ENCODE measurements around the gene BTF3L4.
"Not testable (repeated sequence)": the region's sequence is repeated elsewhere in the genome, so short reads cannot be mapped to it uniquely, and the experiment has no call there.

The BTF3L4 gene

DNA sequence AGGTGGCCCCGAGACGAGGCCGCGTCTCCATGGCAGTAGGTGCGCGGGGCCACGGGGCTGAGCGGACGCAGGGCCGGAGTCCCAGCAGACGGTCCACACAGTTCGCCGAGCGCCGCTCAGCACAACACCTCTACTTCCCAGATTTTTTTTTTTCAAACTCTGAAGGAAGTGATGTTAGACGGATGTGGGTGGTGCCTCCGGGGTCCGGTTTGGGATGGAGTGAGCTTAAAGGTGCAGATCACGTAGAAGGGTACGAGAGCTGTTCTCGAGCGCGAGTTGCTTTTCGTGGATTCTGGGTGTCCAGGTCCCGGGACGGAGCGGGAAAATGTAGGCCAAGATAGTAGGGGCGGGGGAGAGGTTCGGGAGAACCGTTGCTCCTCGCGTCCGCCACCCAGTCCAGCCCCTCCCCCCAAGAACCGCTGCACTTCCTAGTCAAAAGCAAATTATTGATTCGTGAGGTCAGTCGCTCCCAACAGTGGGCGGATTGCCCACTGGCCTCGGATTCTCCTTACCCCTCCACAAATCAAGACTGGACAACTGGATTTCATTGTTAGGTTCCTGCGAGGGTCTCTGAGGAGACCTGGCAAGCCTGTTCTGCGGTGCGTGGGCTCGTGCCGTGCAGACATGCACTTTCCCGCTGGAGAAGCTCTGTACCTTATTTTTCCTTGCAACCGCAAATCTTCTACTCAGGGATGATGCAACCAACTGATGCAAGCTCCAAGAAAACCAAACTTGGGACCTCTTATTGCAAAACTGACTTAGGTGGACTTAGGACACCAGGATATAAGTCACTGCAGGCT, 829 bp upstream of the BTF3L4 start, which contains the start of gene TXNDC12:
TXNDC12 (minus strand) TSS at position 126 of the 800 bp plus-strand sequence; CDS start at position 31, 95 bp downstream.
- peak; percentile 74 for DNase-seq (ENCODE audit: low read depth)

DNA sequence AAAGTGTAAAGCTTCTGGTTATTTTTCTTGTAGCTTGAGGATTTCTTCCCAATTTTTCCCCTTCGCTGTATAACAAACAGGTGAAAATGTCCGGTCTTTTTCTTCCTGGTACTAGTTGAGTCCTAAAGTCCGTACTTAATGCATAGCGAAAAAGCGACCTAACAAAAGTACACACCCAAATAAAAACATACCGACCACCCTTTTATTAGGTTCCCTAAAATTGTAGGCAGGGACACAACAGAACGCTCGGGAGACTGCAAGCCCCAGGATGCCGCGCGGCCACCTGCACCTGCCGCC, 281 bp upstream of the BTF3L4 start:
- DNase-seq (ENCODE audit: low read depth), result no peak

DNA sequence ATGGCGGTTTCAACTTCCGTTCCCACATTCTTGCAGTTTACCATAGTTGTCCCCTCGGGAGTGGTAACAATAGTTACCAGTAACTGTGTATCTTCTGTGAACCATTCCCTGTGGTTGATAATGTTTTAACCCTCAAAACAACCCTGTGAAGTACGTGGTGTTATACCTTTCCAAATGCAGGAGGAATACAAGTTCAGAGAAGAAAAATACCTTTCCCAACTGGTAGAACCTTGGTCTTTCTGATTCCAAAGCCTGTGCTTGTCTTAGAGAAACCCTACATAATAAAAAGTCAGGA, 789 bp downstream of the BTF3L4 start:
- no peak for DNase-seq (ENCODE audit: low read depth)

- DNase-seq (ENCODE audit: low read depth), result no peak
Measured at GRCh38 chr1:52057255-52057654, 1.2 kb downstream of the BTF3L4 start.

DNA sequence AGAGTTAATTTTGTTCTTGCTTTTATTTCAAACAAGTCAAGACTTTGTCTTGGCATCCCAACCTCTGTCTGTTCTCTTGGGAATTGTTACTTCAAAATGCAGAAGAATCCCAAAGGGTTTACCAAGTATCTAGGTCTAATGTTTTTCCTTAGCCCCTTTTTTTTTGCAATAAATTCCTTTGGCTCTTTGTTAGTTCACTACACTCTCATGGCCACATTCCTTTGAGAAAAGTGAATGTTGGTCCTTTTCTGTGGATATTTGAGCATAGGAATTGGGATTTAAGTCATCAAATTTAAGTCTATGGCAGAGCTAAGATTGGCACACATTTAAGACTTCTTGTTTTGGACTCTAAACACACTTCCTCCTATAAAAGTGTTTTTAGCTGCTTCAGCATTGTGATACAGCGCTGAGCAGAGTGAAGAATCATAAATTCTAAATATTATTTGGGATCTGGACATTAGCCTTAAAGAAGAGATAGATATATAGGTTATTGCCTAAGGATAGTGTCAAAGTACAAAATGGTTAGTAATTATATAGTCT, 1.9 kb downstream of the BTF3L4 start:
- no peak for DNase-seq (ENCODE audit: low read depth)

GRCh38 chr1:52059321-52059720, 3.2 kb downstream of the BTF3L4 start:
- peak; percentile 36 for DNase-seq (ENCODE audit: low read depth)

- DNase-seq (ENCODE audit: low read depth), result no peak
Measured at GRCh38 chr1:52059888-52060287, 3.8 kb downstream of the BTF3L4 start.

DNA sequence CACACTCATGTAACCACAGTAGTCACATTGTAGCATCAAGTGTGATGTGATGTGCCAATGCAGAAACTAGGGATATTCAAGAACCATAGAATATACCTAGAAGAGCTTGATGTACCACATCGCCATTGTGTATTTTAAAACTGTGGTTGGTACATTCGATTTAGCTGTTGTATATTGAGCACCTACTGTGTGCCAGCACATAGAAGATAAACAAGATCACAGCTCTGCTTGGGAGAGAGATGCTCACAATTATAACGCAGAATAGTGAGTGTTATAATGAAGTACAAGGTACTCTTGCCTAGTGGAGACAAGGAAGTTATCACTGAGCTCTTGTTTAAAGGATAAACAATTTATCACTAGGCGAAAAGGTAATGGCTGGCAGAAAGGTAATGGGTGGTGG, 4.7 kb downstream of the BTF3L4 start:
- no peak for DNase-seq (ENCODE audit: low read depth)

GRCh38 chr1:52063192-52063591, 7.1 kb downstream of the BTF3L4 start:
- DNase-seq (ENCODE audit: low read depth), result no peak

- no peak for DNase-seq (ENCODE audit: low read depth)
Measured at GRCh38 chr1:52070704-52071103, 14.6 kb downstream of the BTF3L4 start.

- DNase-seq (ENCODE audit: low read depth), result no peak
Measured at GRCh38 chr1:52072291-52072690, 16.2 kb downstream of the BTF3L4 start.

DNA sequence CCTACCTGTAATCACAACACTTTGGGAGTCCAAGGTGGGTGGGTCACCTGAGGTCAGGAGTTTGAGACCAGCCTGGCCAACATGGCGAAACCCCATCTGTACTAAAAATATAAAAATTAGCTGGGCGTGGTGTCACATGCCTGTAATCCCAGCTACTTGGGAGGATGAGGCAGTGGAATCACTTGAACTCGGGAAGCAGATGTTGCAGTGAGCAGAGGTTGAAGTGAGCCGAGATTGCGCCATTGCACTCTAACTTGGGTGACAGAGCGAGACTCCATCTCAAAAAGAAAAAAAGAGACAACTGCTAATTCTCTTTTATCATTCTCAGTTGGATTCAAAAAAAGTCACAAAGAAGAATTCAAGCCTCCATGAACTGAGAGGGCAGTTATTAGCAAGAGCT, 21.2 kb downstream of the BTF3L4 start:
- DNase-seq (ENCODE audit: low read depth), result not testable (repeated sequence)

GRCh38 chr1:52080014-52080415, 23.9 kb downstream of the BTF3L4 start:
- no peak for DNase-seq (ENCODE audit: low read depth)

DNA sequence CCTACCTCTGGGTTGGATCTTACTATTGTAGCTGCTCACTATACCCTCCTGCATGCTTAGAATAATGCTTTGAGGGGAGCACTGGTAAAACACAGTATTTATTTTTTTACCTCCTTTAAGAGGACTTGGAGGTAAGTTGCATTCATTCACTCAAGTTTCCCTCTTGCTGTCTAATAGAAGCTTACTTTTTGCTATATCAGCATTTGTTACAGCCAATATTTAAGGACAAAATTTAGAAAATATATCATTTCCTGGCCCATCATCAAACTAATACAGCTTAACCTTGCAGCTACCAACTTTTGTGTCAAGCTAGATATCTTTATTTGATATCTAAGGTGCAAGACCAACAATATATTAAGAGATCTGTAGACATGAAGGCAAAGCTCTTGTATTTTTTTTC, 31.8 kb downstream of the BTF3L4 start:
- DNase-seq (ENCODE audit: low read depth), result not testable (repeated sequence)

DNA sequence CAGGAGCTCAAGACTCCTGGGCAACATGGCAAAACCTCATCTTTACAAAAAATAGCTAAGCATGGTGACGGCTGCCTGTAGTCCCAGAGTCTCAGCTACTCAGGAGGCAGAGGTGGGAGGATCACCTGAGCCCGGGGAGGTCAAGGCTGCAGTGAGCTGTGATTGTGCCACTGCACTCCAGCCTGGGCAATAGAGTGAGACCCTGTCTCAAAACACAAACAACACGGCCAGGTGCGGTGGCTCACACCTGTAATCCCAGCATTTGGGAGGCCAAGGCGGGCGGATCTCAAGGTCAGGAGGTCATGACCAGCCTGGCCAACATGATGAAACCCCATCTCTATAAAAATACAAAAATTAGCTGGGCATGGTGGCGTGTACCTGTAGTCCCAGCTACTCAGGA, 38.2 kb downstream of the BTF3L4 start:
- not testable (repeated sequence) for DNase-seq (ENCODE audit: low read depth)

DNA sequence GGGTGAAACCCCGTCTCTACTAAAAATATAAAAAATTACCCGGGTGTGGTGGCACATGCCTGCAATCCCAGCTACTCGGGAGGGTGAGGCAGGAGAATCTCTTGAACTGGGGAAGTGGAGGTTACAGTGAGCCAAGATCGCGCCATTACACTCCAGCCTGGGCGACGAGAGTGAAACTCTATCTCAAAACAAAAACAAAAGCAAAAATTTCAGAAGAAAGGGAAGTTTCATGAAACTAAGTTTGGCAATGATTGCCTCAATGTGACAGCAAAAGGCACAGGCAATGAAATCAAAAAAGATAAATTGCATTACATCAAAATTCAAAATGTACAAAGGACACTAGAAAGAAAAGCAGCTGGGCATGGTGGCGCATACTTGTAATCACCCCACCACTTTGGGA, 40.1 kb downstream of the BTF3L4 start:
- DNase-seq (ENCODE audit: low read depth), result no peak

DNA sequence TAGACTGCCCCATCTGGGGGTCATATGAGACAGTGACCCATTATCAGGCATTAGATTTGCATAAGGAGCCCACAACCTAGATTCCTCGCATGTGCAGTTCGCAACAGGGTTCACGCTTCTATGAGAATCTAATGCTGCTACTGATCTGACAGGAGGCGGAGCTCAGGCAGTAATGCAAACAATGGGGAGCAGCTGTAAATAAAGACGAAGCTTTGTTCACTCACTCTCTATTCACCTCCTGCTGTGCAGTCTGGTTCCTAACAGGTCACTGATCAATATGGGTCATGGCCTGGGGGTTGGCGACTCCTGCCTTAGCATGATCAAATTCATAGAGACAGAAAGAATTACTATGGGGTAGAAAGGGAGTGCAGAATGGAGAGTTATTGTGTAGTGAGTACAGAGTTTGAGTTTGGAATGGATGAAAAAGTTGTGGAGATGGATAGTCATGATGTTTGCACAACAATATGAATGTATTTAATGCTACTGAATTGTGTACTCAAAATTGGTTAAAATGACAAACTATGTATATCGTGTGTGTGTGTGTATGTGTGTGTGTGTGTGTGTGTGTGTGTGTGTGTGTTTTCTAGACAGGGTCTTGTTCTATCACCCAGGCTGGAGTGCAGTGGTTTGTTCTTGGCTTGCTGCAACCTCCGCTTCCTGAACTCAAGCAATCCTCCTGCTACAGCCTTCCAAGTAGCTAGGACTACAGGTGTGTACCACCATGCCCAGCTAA, 42.2 kb downstream of the BTF3L4 start:
- DNase-seq (ENCODE audit: low read depth), result no peak

DNA sequence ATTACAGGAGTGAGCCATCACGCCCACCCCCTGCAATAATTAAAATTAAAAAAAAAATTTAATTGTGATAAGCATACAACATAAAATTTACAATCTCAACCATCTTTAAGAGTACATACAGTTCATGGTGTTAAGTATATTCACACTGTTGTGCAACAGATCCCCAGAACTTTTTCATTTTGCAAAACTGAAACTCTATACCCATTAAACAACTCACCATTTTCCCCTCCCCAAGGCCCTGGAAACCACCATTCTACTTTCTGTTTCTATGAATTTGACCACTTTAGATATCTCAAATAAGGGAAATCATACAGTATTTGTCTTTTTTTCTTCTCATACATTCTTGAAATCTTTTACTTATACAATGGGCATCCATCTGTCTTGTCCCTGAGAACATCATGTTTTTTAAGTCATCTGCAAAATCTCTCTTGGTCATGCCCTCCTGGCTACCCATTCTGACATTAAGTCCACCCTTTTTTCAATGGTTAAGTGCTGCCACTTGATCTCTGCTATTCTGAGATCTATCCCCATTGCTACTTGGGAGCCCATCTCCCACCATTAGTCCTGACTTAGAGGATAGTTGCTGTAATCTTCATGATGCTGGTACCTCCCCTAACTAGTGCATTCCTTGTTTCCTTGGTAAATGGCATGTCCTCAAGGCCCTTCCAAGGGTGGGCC, 46.4 kb downstream of the BTF3L4 start:
- no peak for DNase-seq (ENCODE audit: low read depth)

DNA sequence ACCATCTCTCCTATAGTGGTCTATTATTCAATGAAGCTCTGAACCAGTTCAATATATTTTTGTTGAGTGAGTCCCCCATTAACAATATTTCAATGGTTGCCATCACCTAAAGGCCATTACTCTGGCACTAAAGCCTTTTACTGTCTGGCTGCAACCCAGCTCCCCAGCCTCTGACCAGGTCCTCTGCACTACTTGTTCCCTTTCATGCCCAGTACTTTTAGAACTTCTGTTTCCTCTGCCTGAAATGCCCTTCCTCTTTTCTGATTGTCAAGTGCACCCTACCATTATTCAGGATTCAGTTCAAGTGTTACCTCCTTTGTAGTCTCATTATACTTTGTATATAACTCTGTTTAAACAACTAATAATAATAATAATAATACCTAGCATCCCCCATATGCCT, 55.4 kb downstream of the BTF3L4 start:
- no peak for DNase-seq (ENCODE audit: low read depth)

- no peak for DNase-seq (ENCODE audit: low read depth)
Measured at GRCh38 chr1:52112489-52112888, 56.4 kb downstream of the BTF3L4 start.

DNA sequence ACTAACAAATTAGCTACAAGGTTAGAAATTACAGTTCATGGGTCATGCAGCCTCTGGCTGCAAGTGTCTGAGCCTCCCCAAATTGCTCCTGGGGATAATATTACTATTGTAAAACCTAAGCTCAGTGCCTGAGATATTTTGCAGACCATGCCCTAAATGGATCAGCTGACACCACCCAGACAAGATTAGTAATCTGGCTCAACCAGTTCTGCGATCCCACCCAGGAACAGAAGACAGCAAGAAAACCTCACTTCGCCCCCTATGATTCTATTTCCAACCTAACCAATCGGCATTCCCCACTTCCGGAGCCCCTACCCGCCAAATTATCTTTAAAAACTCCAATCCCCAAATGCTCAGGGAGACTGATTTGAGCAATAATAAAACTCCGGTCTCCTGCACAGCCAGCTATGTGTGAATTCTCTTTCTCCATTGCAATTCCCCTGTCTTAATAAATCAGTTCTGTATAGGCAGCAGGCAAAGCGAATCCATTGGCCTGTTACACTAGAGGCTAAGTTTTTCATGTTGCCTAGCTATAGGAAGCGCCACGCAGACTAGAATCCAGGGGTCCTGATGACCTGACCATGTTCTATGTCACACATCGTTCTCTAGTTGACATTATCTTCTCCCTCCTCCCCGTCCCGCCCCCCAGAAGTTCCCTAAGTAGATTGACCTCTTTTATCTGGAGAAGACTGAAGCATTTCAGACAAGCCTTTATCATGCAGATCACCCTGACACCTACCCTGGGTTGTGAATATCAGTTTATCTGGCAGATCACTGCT, 63.4 kb downstream of the BTF3L4 start:
- no peak for DNase-seq (ENCODE audit: low read depth)

GRCh38 chr1:52122384-52122783, 66.3 kb downstream of the BTF3L4 start:
- DNase-seq (ENCODE audit: low read depth), result no peak

All from HS-5 (cell line).